GM19467 (cell line): Measurements from ENCODE around the gene GLI3.
"Not testable (repeated sequence)": the region's sequence is repeated elsewhere in the genome, so short reads cannot be mapped to it uniquely, and the experiment has no call there.

ENCODE experiments used
- ATAC-seq: cut with Tn5 transposase; IDR thresholded peaks from one replicate; pipeline ENCODE4 v1.9.1; 2021; ENCODE audit warnings: mild to moderate bottlenecking, moderate library complexity; ENCODE audit not compliant: unreplicated experiment

The GLI3 gene

DNA sequence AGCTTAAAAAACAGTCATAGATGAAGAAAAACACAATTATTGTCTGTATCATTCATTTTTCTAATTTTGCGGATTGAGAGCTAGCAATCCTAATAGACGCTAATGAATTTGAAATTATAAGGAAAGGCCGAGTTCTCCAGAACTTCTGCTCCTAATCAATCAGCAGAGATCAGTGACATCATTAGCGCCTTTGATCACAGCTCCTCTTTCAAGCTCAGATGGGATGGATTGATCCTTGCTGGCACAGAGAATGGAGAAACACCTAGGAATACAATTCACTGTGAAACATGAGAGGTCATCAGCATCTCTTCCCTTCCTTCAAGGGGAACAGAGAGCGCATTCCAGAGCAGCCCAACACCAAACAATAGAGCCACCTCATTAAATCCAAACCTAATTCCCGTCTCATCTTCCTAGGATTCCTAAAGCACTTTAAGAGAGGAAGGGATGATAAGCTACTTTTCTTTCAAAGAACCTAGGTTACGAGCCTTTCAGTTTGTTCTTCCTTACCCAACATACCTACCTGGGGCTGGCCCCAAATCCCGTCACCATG lies 24.4 kb downstream of the GLI3 start:
- ATAC-seq = no peak

DNA sequence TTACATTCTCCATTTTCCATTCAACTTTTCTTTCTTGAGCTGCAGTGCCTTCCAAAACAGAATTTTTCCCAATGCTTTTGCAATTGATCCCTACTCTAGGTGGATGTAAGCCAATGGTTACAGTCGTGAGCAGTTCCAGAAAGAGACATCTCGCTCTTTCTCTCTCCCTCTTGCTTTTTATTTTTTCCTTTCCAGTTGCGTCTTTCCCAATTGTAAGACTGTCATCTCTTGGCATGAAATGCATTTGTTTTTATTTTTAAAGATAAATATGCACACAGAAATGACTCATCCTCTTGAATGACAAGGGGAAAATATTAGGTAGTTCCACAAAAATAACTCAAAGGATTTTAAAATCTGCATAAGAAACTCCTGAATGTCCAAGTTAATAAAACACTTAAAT lies 25.1 kb downstream of the GLI3 start:
- ATAC-seq = no peak

DNA sequence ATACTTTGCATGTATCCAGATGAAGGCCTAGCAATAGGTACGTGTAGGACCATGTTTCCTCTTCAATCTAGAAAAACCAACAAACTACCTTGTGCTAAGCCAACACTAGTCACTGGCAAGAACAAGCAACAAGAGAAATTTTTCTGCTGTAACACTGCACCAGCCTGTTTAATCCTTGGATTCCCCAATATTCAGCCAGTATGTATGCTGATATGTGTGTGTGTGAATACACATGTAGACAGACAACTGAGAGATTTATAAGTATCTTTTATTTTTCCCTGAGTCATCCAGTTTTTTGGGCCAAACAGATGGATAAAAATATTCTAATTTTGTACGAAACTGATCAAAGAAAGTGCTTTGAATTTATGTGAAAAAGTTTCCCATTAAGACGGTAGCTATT lies 26.2 kb downstream of the GLI3 start:
- no peak for ATAC-seq

DNA sequence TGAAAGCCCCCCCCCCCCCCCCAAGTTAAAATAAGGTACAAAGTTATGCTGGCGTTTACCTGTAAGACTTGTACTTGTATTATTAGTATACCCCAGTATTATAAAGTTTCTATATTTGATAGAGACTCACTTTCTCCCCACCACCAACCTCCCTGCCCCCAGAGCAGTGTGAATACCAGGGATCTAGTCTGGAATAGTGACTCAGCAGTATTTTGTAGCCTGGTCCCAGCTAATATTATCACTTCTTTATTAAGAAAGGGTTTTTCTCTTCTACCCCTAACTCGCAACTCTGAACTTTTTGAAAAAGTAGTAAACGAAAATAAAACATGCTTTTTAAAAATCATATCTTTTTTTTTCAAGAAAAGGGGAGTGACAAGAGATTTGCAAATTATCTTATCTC lies 26.7 kb downstream of the GLI3 start:
- no peak for ATAC-seq

DNA sequence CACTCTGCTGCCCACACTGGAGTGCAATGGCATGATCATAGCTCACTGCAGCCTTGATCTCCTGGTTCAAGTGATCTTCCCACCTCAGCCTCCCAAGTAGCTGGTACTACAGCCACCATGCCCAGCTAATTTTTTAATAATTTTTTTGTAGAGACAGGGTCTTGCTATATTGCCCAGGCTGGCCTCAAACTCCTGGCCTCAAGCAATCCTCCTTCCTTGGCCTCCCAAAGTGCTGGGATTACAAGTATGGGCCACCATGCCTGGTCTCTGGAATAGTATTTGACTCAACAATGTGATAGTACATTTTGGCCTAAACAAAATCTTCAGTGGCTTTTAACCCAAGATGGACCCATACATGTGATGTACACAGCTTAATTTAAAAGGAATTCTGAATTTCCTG lies 27.9 kb downstream of the GLI3 start:
- ATAC-seq = not testable (repeated sequence)

DNA sequence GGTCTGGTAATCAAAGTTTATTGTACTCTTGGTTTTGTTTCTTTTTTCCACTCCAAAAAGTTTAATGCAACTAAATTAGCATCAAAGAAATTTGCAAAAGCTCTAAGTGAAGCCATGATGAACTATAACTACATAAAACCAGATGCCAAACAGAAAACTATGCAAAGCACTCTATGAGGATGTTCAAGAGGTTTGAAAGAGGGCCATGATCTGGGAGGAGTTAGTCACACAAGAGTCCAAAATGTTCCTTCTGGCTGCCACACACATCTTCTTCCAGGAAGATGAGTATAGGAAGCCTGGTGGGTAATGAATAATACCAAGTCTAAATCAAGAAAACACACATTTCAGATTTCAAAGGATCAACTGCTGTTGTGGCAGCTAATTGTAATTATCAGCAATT lies 28.4 kb downstream of the GLI3 start:
- ATAC-seq = no peak

DNA sequence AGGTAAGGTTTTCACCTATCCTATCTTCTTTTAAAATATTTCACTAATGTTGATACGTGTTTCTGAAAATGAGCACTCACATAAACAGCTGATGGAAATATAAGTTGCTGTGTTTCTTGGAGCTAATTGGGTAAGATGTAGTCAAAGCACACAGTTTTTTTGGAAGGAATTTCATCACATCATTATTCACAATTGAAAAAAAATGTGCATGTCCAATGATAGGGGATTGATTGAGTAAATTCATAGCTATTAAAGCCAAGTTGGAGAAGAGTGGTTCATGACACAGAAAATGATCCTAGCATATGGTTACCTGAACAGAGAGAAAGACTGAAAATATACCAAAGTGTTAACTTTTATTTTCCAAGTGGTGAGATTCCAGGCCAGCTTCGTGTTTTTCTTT lies 29.6 kb downstream of the GLI3 start:
- ATAC-seq = no peak

DNA sequence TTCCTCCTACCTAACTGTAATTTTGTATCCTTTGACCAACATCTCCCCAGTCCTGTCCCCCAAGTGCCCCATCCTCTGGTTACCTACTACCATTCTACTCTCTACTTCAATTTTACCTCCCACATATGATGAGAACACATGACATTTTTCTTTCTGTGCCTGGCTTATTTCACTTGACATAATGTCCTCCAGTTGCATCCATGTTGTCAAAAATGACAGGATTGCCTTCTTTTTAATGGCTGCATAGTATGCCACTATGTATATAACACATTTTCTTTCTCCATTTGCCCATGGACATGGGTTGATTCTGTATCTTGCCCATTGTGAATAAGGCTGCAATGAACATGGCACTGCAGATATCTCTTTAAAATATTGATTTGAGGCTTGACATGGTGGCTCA lies 33.7 kb downstream of the GLI3 start:
- ATAC-seq = no peak

DNA sequence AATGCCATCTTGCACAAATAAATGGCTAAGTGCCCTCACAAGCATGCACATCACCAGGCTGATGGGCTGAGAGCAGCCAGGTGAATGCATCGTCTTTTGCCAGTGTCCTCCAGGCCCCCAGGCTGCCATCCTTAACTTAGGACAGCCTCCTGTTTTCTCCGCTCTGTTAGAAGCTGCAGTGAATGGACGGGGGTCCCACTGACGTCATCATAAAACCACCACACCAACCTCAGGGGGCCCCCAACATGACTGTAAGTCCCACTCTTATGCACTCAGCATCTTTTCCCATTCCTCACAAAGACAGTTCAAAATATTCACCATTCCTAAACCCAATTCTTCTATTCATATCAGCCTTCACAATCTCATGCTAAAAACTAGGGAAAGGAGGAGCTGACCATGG lies 34.4 kb downstream of the GLI3 start:
- no peak for ATAC-seq

DNA sequence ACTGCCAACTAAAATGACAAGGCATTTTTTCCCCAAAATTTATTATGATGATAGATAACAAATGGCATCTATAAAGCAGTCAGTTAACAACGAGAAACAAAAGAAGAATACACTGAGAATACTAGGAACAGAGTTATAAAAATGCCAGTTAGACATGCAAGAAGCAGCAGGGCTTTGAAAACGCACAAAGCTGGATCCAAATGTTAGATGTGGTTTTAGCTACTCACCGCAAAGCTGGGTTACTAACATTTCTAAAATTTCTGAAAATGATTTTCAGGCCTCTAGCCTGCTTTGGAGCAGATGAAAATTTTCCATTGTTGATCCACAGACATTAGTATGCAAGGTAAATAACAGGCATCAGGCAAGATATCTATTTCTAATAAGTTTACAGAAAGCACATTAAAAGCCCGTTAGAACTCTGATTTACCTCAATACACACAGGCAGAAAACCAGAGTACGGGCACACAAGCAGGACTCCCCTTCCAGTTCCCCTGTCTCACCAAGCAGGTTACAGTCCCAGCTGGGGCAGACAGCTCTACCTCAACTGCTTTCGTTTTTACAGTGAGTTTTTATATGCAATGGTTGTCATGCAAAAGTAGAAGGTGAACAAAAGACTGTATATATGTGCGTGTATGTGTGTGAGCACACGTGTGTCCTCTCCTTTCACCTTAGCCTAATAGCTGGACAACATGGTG lies 37.9 kb downstream of the GLI3 start:
- ATAC-seq = no peak

DNA sequence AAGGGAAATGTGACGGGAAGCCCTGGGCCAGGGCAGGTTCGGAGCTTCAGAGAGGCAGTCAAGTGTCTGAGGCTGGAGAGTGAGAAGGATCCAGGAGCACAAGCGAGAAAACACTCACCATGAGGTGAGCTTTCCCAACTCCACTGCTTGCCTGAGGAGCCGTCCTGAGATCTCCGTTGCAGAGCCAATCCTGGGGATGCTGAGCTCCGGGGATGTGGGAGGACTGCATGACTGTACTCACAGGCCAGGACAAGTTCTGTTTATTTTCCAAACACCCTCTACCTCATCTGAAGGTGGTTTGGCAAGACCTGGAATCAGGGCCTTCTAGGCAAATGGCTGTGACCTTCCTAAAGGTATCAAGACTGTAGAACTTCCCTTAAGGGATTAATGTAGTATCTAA lies 38.7 kb downstream of the GLI3 start:
- no peak for ATAC-seq

DNA sequence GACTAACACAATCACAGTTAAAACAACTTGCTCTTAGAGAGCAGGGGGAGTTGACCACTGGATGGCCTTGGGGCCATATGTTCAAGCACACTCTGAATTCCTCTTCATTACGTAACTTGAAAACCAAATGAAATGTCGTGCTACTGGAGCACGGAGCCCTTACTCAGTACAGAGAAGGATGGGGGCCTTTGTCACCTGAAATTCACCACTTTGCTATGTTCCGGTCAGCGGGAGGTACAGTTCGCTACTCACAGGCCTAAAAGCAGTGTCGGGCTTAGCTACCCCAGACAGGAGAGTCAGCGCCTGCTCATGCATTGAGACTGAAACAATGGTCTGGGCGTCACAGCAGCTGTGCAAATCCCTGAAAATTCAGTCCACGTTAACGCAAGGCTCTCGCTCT lies 39.6 kb downstream of the GLI3 start:
- no peak for ATAC-seq

DNA sequence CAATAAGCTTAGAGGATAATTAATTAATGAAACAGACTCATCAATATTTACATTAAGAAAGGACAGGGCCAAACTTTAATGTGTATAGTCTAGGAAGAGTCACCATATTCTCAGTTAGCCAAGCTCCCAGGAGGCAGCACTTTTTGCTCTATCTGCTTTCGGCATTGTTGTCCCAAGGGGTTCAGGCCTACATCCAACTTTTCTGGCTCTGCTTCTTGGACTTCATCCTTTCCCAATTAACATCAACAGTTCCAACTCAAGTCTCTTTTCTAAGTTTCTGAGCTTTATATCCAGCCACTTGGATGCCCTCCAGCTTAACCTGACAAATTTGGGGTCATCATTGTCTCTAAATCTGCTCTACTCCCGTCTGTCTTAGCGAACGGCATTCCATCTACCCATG lies 42.8 kb downstream of the GLI3 start:
- ATAC-seq = no peak

DNA sequence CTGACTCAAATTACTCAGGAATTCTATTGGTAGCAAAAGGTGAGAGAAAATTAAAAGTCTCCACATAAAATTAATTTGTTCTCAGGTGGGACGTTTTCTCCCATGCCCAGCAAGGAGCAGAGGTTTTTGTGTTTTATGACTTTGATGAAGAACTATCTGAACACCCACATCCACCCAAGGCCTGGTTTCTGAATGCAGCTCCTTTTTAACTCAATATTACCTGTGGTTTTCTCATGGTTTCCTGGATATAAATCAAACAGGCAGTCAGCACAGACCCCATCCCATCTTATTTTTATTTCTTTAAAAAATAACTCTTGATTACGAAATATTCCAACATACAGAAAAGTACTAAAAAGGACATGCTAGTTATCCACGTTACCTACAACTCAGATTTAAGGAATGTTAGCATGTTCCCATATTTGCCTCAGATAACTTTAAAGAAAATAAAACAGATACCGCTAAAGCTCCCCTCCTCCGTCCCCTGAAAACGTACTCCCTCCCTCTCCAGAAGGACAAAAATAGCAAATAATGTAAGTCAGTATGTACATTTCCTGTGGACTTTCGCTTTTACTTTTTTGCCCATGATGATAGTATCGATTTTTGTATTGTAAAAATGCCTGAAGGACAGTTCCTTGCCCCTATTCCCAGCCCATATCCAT lies 43.4 kb downstream of the GLI3 start:
- no peak for ATAC-seq

DNA sequence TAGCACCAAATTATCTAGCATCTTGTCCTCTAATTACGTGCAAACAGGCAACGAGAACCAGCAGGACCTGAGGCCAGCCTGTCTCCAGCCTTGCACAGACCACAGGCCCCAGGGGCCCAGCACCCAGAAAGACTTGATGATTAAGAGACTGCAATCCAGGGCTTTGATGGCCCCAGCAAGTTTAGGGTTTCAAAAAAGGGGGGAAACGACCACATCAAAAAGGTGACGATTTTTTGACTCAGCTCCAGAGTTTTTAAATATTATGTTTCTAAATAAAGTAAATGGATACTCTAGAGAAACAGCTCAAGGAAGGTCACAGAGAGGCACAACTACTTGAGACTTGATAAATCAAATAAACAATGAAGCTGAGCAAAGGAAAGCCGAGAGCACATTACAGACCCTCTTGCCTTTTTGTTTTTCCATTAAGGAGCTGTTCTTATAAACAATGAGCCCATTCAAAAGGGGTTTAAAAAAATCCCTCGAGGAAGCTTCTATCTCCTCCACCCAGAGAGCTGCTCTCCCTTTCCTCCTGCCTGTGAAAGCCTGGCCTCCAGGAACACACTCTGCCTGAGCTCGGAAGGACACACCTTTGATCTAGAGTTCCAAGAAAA lies 44.1 kb downstream of the GLI3 start:
- ATAC-seq = no peak

DNA sequence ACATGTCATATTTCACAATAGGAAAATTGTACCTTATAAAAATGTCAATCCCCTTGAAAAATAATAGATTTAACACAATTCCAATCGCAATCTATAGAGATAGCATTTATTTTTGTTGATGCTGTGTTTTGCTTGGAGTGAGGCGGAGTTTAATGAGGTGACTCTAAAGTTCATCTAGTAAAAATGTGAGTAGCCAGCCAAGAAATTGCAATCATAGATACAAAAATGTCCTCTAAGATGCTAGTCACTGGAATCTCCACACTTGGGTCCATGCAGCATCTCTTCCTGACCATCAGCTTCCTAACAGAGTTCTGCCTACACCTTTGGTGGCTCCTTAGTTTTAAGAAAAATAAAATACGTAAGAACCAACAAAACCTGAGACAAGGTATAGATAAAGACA lies 44.9 kb downstream of the GLI3 start:
- ATAC-seq = no peak

DNA sequence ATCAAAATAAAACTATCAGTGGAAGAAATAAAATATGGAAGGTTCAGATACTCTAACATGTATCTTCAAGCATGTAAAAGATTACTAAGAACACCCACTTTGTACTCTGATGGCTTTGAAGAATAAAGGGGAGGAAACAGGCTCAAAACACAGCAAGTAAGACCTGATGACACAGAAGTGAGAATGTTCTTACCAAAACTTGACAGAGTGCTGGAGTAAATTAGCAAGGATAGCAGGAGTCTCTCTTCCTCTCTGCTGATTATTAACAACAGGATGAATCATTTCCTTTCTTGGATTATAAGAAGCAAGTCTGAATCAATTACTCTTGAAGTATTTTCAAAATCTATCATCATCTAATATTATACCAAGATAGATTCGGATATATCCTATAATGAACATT lies 47.5 kb downstream of the GLI3 start:
- no peak for ATAC-seq

DNA sequence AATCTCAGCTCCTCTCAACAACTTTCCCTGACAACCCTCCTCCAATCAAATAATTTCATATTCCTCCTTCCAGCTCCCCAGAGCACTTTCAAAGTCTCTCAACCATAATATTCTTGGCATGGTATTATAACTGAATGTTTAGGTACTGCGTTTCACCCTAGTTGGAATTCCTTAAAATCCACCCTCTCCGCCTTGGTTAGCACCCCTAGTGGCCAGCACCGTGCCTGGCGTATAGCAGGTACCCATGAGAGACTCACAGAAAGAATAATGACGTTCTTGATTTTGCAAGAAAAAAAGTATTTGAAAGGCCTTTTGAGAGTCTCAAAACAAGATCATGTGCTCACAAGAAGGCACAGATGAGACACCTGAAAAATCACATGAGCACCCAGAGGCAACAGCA lies 50.9 kb downstream of the GLI3 start:
- no peak for ATAC-seq

DNA sequence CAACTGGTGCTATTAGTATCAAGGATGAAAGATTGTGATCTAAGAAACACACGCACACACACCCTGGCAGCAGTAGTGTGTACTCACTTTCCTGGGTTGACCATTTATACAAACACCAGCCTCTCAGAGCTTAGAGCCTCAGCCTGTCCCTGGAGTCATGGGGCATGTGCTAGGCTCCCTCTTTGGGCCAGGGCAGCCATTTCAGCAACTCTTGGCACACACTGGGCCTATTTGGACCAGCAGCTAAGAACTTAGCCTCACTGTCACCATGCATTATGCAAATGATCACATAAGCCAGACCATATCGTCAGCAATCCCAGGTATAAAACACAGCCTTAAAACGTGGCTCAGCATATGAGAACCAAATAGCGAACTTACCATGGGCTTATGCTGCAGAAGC lies 51.3 kb downstream of the GLI3 start:
- ATAC-seq = no peak

DNA sequence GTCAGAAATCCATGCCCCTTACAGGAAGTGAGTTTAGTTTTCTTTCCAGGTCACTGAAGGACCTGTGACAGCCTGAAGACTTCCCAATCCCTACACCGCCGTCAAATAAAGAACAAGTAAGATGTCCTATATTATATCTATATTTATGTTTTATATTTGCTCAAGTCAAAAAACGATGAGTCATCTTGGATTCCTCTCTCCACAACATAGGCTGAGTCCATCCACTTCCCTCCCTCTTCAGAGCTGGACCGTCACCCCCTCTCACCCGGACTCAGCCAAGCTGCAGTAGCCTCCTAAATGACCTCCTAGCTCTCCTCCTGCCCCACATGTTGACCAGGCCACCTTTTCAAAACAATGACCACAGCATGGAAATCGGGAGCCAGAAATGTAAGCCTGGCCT lies 53.5 kb downstream of the GLI3 start:
- ATAC-seq = no peak

DNA sequence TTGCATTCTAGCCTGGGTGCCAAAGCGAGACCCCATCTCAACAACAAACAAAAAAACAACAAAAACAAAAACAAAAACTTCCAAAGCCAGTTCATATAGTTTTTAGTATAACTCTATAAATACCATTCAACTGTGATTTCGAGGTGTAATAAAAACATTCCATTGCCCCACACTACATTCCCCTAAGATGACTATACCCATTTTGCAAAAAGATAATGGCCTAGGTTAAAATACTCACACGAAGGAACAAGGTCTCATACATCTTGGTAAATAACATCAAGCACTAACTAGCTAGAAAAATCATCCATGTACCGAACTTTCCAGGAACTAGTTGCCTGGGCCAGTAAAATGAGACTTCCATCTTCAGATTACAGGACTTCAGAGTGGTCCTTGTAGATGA lies 55.4 kb downstream of the GLI3 start:
- no peak for ATAC-seq

DNA sequence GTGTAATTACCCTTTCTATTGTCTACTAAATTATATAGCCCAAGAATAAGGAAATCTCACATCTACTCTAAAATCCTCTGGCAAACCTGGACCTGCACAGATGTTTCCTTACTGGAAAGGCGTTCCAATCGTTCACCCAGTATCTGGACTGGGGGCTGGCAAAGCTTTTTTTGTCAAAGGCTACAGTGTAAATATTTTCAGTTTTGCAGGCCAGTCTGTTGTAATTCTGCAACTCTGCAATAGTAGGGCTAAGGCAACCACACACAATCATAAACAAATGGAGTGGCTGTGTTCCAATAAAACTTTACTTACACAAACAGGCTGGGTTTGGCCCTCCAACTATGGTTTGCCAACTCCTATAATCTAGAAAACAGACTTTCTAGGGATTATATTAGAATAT lies 56.2 kb downstream of the GLI3 start:
- no peak for ATAC-seq
